HG03135 (cell line): ENCODE results near the gene MED12L.

ENCODE experiments used
- ATAC-seq: cut with Tn5 transposase; IDR thresholded peaks from one replicate; pipeline ENCODE4 v1.9.1; 2021; ENCODE audit warnings: mild to moderate bottlenecking, moderate library complexity; ENCODE audit not compliant: unreplicated experiment

Gene MED12L

DNA sequence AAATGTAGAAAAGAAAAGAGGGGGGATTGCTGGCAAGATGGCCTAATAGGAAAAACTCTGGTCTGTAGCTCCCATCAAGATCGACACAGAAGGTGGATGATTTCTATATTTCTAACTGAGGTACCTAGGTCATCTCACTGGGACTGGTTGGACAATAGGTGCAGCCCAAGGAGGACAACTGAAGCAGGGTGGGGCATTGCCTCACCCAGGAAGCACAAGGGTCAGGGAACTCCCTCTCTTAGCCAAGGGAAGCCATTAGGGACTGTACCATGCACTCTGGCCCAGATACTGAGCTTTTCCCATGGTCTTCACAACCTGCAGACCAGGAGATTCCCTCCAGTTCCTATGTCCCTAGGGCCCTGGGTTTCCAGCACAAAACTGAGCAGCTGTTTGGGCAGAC is 398.0 kb downstream of the MED12L start:
- no peak for ATAC-seq

GRCh38 chr3:151483961-151484520 is 398.6 kb downstream of the MED12L start:
- no peak for ATAC-seq
